ENCODE measurements around the gene KDM3B. TPM values are rescaled to one million over a fixed set of nuclear protein-coding genes. Genes with fewer than 3 reads are reported as not detected.

The KDM3B gene
- total RNA-seq, 2 donors from 2014 or later, result 62.3 to 77.5 TPM

DNA sequence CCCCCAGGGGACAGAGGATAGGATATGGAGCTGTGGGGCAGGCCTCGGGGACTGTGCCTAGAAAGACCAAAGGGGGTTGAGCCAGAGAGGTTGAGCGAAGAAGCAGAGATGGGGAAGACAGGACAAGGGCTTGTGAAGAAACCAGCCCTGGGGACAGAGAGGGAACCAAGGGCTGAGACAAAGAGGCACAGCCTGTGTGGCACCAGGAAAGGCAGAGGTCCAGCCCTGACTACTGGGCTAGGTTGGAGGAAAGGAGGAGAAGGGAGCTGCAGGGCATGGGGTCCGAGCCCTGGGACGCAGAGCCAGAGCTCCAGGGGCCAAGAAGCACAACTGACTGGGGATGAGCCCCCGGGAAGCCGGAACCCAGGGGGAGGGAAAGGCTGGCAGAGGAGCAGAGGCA, 95.6 kb downstream of the KDM3B start:
- H3K27ac ChIP-seq, result no peak overlapping the region
- TF ChIP-seq CTCF (IDR thresholded peaks at IDR 0.05), result no peak
- no peaks in the 10 kb centered on the region for H3K4me1 ChIP-seq
- DNase-seq, result no peak
- no peak overlapping the region for H3K4me3 ChIP-seq
- no peaks in the 10 kb centered on the region for H3K27me3 ChIP-seq
- no peaks in the 10 kb centered on the region for H3K36me3 ChIP-seq
- intact Hi-C loops (cut with DNase I), result no loop called here
- no peaks in the 10 kb centered on the region for H3K9me3 ChIP-seq
- no peak overlapping the region for H3K9ac ChIP-seq (ENCODE audit: low read depth in 2 of 2, low read length in 2 of 2)

GRCh38 chr5:138448481-138449398, 96.3 kb downstream of the KDM3B start:
- H3K9ac ChIP-seq (ENCODE audit: low read depth in 2 of 2, low read length in 2 of 2), result peak overlapping the region in 1 of 2 donors; percentile 12
- no peak for DNase-seq
- H3K27ac ChIP-seq, result no peak overlapping the region

GRCh38 chr5:138449501-138450239, 97.2 kb downstream of the KDM3B start:
- no peaks in the 10 kb centered on the region for H3K36me3 ChIP-seq
- intact Hi-C loops (cut with DNase I), result loop anchor here (2.0 kb wide), 1 partner anchor 53 kb away; no protein-coding TSS in a partner anchor
- no peak overlapping the region for H3K27ac ChIP-seq
- no peak overlapping the region for H3K9ac ChIP-seq (ENCODE audit: low read depth in 2 of 2, low read length in 2 of 2)
- TF ChIP-seq CTCF (IDR thresholded peaks at IDR 0.05), result peak; percentile 91
- H3K4me1 ChIP-seq, result no peaks in the 10 kb centered on the region
- H3K27me3 ChIP-seq, result no peaks in the 10 kb centered on the region
- no peak overlapping the region for H3K4me3 ChIP-seq
- DNase-seq, result peak; percentile 90
- H3K9me3 ChIP-seq, result no peaks in the 10 kb centered on the region

More at GRCh38 chr5:138448481-138449398, 96.3 kb downstream of the KDM3B start:
- intact Hi-C loops (cut with DNase I), result no loop called here
- H3K9me3 ChIP-seq, result no peaks in the 10 kb centered on the region
- no peak overlapping the region for H3K4me3 ChIP-seq
- H3K36me3 ChIP-seq, result no peaks in the 10 kb centered on the region
- no peaks in the 10 kb centered on the region for H3K4me1 ChIP-seq
- no peak for TF ChIP-seq CTCF (IDR thresholded peaks at IDR 0.05)
- no peaks in the 10 kb centered on the region for H3K27me3 ChIP-seq

- H3K9ac ChIP-seq (ENCODE audit: low read depth in 2 of 2, low read length in 2 of 2), result no peak overlapping the region
- no peak overlapping the region for H3K4me3 ChIP-seq
- no peaks in the 10 kb centered on the region for H3K9me3 ChIP-seq
- H3K27ac ChIP-seq, result no peak overlapping the region
- H3K27me3 ChIP-seq, result no peaks in the 10 kb centered on the region
- intact Hi-C loops (cut with DNase I), result loop anchor here (2.0 kb wide), 1 partner anchor 52 kb away; no protein-coding TSS in a partner anchor
- H3K4me1 ChIP-seq, result no peaks in the 10 kb centered on the region
- DNase-seq, result no peak
- TF ChIP-seq CTCF (IDR thresholded peaks at IDR 0.05), result no peak
- H3K36me3 ChIP-seq, result no peaks in the 10 kb centered on the region
Observed at GRCh38 chr5:138450971-138451370, 98.5 kb downstream of the KDM3B start.

DNA sequence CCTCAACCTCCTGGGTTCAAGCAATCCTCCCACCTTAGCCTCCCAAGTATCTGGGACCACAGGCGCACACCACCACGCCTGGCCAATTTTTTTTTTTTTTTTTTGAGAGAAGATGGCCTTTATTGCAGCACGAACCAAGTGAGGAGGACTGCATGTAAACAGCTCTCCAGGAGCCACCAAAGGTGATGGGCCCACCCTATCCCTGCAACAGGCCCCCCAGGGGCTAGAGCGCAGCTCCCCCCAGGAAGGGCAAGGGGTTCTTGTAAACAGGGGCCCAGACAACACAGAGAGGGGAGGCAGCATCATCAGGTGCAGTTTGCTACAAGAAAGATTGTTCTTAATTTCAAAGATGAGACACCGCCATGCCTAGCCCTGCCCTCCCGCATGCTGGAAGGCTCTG, 100.2 kb downstream of the KDM3B start:
- no peak overlapping the region for H3K9ac ChIP-seq (ENCODE audit: low read depth in 2 of 2, low read length in 2 of 2)
- no peak for TF ChIP-seq CTCF (IDR thresholded peaks at IDR 0.05)
- intact Hi-C loops (cut with DNase I), result no loop called here
- no peak for DNase-seq
- no peak overlapping the region for H3K27ac ChIP-seq
- no peaks in the 10 kb centered on the region for H3K27me3 ChIP-seq
- H3K4me1 ChIP-seq, result no peaks in the 10 kb centered on the region
- no peaks in the 10 kb centered on the region for H3K9me3 ChIP-seq
- no peaks in the 10 kb centered on the region for H3K36me3 ChIP-seq
- no peak overlapping the region for H3K4me3 ChIP-seq

Data from colonic mucosa (tissue), 4 donors.